Activated naive CD4-positive, alpha-beta T cell (primary cell): ENCODE data around the gene KCNG2.
A peak's percentile ranks its signal among the peaks of the same experiment; 100 is the strongest.
"Not testable (repeated sequence)": the region's sequence is repeated elsewhere in the genome, so short reads cannot be mapped to it uniquely, and the experiment has no call there.

Experiments used
- DNase-seq, 4 experiments: peaks; one replicate each; lab custom pipeline; 2025; lab: John Stamatoyannopoulos, UW

The KCNG2 gene

GRCh38 chr18:79797518-79798345 lies at the start of gene KCNG2:
Gene KCNG2, plus strand, starts transcription at chr18:79797938. Its CDS starts 65,730 bp downstream, at chr18:79863668.
- peak in 1 of 4 experiments; percentile 27 for DNase-seq

GRCh38 chr18:79748321-79749180 lies 49.2 kb upstream of the KCNG2 start:
- no peak for DNase-seq

- DNase-seq: no peak
Observed at GRCh38 chr18:79749251-79750191, 48.2 kb upstream of the KCNG2 start.

GRCh38 chr18:79750980-79751571 lies 46.7 kb upstream of the KCNG2 start:
- no peak for DNase-seq

GRCh38 chr18:79751918-79752578 lies 45.7 kb upstream of the KCNG2 start:
- DNase-seq: not testable (repeated sequence)

- DNase-seq: not testable (repeated sequence)
Observed at GRCh38 chr18:79752946-79753345, 44.8 kb upstream of the KCNG2 start.

- no peak for DNase-seq
Observed at GRCh38 chr18:79753391-79753851, 44.3 kb upstream of the KCNG2 start.

- no peak for DNase-seq
Observed at GRCh38 chr18:79754022-79754761, 43.5 kb upstream of the KCNG2 start.

- DNase-seq: no peak
Observed at GRCh38 chr18:79754831-79755351, 42.8 kb upstream of the KCNG2 start.

GRCh38 chr18:79755496-79756142 lies 42.1 kb upstream of the KCNG2 start:
- DNase-seq: no peak

- no peak for DNase-seq
Observed at GRCh38 chr18:79756143-79756500, 41.6 kb upstream of the KCNG2 start.

- no peak for DNase-seq
Observed at GRCh38 chr18:79756826-79757225, 40.9 kb upstream of the KCNG2 start.

GRCh38 chr18:79760348-79760747 lies 37.4 kb upstream of the KCNG2 start:
- DNase-seq: no peak

- no peak for DNase-seq
Observed at GRCh38 chr18:79760881-79761280, 36.9 kb upstream of the KCNG2 start.

- no peak for DNase-seq
Observed at GRCh38 chr18:79763407-79763806, 34.3 kb upstream of the KCNG2 start.

GRCh38 chr18:79764131-79764530 lies 33.6 kb upstream of the KCNG2 start:
- no peak for DNase-seq

GRCh38 chr18:79765491-79766245 lies 32.1 kb upstream of the KCNG2 start:
- DNase-seq: no peak

- DNase-seq: no peak
Observed at GRCh38 chr18:79766308-79766707, 31.4 kb upstream of the KCNG2 start.

- DNase-seq: no peak
Observed at GRCh38 chr18:79768745-79769144, 29.0 kb upstream of the KCNG2 start.
